Panc1 (cell line): ENCODE data around the gene TAAR5.

Experiments used
- POLR2AphosphoS5 ChIP-seq: IDR thresholded peaks from 2 replicates; pipeline ENCODE4 v1.6.1; 2012; ENCODE audit warnings: mild to moderate bottlenecking, low read depth, low read length, moderate library complexity
- SIN3A ChIP-seq: IDR thresholded peaks from 2 replicates; pipeline ENCODE4 v1.6.1; 2012; ENCODE audit warnings: low read depth, mild to moderate bottlenecking, low read length, moderate library complexity, borderline replicate concordance; ENCODE audit not compliant: insufficient read depth
- TF ChIP-seq, protein P1 (sequence below): fragments of 450-650 bp; IDR thresholded peaks from 2 replicates; pipeline ENCODE4 v1.5.1; 2017; ENCODE audit warnings: mild to moderate bottlenecking
- TF ChIP-seq, protein P2 (sequence below), 2 experiments: IDR thresholded peaks; 2 replicates each; pipeline ENCODE4 v1.6.1; 2011 to 2012; ENCODE audit warnings: low read depth in 2 of 2, control low read depth in 1 of 2, low read length in 1 of 2, mild to moderate bottlenecking in 1 of 2, moderate library complexity in 1 of 2; ENCODE audit not compliant: insufficient read depth in 1 of 2

DNA sequence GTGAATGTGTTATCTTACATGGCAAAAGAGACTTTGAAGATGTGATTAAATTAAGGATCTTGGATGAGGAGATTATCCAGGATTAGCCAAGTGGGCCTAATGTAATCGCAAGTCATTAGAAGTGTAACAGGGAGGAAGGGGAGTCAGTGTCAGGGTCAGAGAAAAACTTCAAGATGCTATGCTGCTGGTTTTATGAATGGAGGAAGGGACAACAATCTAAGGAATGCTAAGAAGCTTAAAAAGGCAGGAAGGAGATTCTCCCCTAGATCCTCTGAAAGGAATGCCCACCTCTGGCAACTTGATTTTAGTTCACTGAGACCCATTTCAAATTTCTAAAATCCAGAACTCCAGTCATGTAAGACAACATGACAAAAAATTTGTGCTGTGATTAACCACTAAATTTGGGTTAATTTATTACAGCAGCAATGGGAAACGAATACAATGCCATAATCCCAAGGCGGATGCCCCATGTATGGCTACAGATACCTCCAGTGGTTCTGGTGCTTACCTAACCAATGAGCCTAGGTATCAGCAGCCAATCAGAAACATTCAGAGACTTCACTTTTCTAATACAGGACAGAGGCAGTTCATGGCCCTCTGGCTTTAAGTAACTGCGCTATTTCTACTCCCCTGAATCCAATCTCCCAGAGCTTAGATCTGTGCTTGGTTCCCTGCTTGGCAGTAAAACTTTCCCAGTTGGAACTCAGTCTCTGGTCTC, 40.6 kb downstream of the TAAR5 start:
- TF ChIP-seq, protein P1, sequence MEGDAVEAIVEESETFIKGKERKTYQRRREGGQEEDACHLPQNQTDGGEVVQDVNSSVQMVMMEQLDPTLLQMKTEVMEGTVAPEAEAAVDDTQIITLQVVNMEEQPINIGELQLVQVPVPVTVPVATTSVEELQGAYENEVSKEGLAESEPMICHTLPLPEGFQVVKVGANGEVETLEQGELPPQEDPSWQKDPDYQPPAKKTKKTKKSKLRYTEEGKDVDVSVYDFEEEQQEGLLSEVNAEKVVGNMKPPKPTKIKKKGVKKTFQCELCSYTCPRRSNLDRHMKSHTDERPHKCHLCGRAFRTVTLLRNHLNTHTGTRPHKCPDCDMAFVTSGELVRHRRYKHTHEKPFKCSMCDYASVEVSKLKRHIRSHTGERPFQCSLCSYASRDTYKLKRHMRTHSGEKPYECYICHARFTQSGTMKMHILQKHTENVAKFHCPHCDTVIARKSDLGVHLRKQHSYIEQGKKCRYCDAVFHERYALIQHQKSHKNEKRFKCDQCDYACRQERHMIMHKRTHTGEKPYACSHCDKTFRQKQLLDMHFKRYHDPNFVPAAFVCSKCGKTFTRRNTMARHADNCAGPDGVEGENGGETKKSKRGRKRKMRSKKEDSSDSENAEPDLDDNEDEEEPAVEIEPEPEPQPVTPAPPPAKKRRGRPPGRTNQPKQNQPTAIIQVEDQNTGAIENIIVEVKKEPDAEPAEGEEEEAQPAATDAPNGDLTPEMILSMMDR = no peak
- TF ChIP-seq POLR2AphosphoS5 (no peak), SIN3A (no peak)
- TF ChIP-seq, protein P2, sequence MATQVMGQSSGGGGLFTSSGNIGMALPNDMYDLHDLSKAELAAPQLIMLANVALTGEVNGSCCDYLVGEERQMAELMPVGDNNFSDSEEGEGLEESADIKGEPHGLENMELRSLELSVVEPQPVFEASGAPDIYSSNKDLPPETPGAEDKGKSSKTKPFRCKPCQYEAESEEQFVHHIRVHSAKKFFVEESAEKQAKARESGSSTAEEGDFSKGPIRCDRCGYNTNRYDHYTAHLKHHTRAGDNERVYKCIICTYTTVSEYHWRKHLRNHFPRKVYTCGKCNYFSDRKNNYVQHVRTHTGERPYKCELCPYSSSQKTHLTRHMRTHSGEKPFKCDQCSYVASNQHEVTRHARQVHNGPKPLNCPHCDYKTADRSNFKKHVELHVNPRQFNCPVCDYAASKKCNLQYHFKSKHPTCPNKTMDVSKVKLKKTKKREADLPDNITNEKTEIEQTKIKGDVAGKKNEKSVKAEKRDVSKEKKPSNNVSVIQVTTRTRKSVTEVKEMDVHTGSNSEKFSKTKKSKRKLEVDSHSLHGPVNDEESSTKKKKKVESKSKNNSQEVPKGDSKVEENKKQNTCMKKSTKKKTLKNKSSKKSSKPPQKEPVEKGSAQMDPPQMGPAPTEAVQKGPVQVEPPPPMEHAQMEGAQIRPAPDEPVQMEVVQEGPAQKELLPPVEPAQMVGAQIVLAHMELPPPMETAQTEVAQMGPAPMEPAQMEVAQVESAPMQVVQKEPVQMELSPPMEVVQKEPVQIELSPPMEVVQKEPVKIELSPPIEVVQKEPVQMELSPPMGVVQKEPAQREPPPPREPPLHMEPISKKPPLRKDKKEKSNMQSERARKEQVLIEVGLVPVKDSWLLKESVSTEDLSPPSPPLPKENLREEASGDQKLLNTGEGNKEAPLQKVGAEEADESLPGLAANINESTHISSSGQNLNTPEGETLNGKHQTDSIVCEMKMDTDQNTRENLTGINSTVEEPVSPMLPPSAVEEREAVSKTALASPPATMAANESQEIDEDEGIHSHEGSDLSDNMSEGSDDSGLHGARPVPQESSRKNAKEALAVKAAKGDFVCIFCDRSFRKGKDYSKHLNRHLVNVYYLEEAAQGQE (IDR thresholded peaks at IDR 0.05; ENCODE audit: insufficient read depth in 1 of 2, low read depth in 2 of 2, low read length in 1 of 2) = no peak
